GM12801 (cell line): Measurements from ENCODE around the gene CLEC2L.

Source experiments
- CTCF ChIP-seq: IDR thresholded peaks from one replicate; pipeline ENCODE4 v1.5.1; 2011; ENCODE audit warnings: control low read depth; ENCODE audit not compliant: insufficient read length; ENCODE audit errors: extremely low read depth

The CLEC2L gene

GRCh38 chr7:139568813-139569490 lies 45.5 kb downstream of the CLEC2L start:
- TF ChIP-seq CTCF, result no peak

- TF ChIP-seq CTCF, result no peak
Measured at GRCh38 chr7:139570119-139570518, 46.6 kb downstream of the CLEC2L start.

DNA sequence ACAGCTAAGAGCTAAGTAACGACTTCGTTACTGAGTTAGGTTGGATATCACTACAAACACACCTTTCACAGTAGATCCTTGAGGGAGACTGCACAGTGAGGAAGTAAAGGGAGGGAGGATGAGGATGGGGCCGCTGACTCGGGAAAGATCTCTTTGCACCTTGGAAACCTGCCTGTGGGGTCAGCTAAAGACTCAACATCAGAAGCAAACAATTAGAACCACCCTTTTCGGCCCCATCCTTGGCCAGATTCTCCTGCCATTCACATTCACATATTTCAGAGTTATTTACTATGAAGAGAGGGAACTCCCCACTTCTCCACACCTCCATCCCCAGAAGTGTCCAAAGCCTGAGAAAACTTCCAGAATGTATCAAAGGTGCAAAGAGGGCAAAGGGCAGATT lies 47.1 kb downstream of the CLEC2L start:
- TF ChIP-seq CTCF, result no peak

DNA sequence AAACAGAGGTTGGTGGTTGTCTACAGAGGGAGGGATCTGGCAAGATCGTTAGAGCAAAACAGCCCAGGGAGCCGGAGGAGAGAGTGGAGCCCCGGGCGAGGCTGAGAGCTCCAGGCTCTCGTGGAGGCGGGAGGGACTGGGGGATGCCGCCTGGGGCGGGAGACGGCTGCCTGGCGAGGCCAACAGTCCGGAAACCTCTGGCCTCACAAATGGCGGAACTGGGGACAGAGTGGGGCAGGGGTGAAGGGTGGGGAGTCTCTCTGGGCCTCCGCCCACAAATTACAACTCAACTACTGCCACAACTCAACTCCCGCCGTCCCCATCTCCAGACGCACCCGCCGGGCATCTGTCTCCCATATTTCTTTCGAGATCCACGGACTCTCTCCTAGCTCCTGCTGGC lies 47.7 kb downstream of the CLEC2L start:
- TF ChIP-seq CTCF, result no peak

DNA sequence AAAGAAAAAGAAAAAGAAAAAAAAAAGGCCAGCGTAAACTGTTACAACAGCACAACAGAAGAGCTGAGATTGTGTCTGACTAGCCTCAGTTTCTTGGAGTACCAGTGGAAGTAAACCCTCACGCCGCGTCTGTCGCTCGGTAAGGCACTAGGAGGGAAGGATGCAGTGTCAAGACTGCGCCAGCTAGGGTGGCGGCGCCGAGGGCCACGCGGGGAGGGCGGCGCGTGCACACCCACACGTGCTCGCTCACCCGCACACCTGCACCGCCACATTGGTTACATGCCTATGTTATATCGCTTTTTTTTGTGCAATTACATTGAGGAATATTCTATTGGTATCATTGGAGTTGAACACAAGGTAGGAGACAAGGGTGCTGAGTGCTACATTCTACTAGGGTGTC lies 48.2 kb downstream of the CLEC2L start:
- no peak for TF ChIP-seq CTCF

- no peak for TF ChIP-seq CTCF
Measured at GRCh38 chr7:139572071-139572470, 48.6 kb downstream of the CLEC2L start.

DNA sequence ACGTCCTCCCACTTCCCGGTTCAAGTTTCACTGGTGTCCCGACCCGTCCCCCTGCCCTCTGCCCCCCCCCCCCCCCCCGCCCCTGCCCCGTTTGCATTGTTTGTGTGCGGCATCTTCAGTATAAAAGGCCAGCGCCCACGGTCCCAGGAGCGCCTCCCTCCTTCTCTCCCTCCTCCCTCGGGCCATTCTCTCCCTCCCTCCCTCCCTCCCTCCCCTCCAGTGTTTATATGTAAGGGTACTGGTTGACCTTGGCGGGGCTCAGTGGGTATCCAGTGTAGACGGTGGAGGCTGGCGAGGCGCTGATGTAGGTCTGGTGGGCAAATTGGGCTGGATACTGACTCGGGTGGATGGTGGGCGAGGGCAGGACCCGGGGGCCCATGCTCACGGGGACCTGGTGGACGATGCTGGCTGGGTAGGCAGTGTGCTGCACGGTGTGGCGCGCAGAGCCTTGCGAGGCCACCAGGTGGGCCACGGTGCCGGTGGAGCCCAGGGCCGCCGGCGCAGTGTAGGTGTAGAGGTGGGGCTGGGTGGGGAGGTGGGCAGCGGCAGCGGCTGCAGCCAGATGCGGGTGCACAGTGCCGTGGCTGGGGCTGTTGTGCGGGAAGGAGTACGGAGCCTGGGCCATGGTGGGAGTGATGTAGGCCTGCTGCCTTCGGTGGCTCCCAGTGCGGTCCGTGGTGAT lies 49.4 kb downstream of the CLEC2L start:
- no peak for TF ChIP-seq CTCF
